ENCODE data around the gene ADAM23.

DNA sequence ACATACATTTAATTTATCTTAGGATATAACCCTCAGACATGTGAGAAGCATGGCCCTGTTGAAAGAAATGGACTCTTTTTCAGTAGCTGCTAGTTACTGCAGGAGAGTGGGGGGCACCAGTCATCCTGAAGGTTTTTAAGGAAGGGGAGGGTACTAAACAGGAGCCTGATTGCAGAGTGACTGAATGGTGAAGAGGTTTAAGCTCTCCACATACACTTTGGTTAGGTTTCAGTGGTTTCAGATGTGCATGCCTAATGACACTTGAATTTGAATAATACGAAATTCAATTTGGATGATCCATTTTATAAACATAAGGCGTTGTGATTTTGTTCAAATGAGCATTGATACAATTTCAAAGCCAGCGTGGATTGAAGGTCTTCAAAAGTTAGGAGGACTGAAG lies 188.0 kb downstream of the ADAM23 start:
- no peak for TF ChIP-seq CTCF (IDR thresholded peaks at IDR 0.05; ENCODE audit: low read depth, low read length, poor library complexity, severe bottlenecking)
- TF ChIP-seq EZH2phosphoT487 (IDR thresholded peaks at IDR 0.05; ENCODE audit: borderline replicate concordance, low read length): no peak
